ENCODE measurements around the gene TMEM259.

The TMEM259 gene

DNA sequence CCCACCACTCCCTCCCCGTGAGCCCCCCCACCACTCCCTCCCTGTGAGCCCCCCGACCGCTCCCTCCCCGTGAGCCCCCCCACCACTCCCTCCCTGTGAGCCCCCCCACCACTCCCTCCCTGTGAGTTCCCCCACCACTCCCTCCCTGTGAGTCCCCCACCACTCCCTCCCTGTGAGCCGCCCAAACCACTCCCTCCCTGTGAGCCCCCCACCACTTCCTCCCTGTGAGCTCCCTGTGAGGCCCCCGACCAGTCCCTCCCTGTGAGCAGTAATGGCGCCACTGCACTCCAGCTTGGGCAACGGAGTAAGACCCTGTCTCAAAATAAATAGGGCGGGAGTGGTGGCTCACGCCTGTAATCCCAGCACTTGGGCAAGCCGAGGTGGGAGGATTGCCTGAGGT, 28.9 kb upstream of the TMEM259 start:
- H3K9me3 Mint-ChIP-seq, result no peaks in the 10 kb centered on the region
- peaks cover 2% of the 10 kb centered on the region for H3K4me1 Mint-ChIP-seq
- no peak for ATAC-seq
- no peak overlapping the region for H3K27ac Mint-ChIP-seq
- DNase-seq, result no peak
- H3K27me3 Mint-ChIP-seq, result no peaks in the 10 kb centered on the region
- no peak overlapping the region for H3K4me3 Mint-ChIP-seq
- no peaks in the 10 kb centered on the region for H3K36me3 Mint-ChIP-seq (ENCODE audit: low read depth)

DNA sequence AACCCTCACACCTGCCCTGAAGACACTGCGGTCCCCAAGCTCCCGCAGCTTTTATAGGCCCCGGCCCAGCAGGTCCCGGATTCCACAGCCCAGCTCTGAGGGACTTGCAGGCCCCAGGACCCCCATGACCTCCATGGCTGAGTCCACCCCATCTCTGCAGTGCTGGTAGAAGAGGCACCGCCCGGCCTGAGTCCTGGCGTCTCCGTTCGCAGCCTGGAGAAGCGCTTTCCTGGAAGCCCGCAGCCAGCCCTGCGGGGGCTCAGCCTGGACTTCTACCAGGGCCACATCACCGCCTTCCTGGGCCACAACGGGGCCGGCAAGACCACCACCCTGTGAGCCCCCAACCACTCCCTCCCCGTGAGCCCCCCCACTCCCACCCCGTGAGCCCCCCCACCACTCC, 28.2 kb upstream of the TMEM259 start:
- Mint-ChIP-seq H3K4me1 (peaks cover 2% of the 10 kb centered on the region), H3K9me3 (no peaks in the 10 kb centered on the region), H3K4me3 (no peak overlapping the region), H3K36me3 (ENCODE audit: low read depth) (no peaks in the 10 kb centered on the region), H3K27me3 (no peaks in the 10 kb centered on the region), H3K27ac (no peak overlapping the region)
- ATAC-seq, result no peak
- DNase-seq, result no peak

DNA sequence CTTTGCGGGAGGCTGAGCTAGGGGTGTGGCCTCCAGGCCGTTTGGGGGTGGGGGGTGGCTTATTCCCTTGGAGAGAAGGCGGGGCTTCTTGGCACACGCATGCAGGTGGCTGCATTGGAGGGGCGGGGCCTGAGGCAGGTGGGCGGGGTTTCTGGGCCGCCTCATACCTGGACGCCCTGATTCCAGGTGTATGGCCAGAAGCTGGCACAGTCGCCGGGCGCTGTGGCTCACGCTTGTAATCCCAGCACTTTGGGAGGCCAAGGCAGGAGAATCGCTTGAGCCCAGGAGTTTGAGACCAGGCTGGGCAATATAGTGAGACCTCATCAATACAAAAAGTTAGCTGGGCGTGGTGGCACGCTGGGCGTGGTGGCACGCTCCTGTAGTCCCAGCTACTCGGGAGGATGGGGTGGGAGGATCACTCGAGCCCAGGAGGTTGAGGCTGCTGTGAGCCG, 26.8 kb upstream of the TMEM259 start:
- H3K9me3 Mint-ChIP-seq, result no peaks in the 10 kb centered on the region
- no peak for ATAC-seq
- H3K36me3 Mint-ChIP-seq (ENCODE audit: low read depth), result no peaks in the 10 kb centered on the region
- no peak overlapping the region for H3K4me3 Mint-ChIP-seq
- no peak overlapping the region for H3K27ac Mint-ChIP-seq
- no peaks in the 10 kb centered on the region for H3K27me3 Mint-ChIP-seq
- no peak for DNase-seq
- H3K4me1 Mint-ChIP-seq, result peaks cover 2% of the 10 kb centered on the region

DNA sequence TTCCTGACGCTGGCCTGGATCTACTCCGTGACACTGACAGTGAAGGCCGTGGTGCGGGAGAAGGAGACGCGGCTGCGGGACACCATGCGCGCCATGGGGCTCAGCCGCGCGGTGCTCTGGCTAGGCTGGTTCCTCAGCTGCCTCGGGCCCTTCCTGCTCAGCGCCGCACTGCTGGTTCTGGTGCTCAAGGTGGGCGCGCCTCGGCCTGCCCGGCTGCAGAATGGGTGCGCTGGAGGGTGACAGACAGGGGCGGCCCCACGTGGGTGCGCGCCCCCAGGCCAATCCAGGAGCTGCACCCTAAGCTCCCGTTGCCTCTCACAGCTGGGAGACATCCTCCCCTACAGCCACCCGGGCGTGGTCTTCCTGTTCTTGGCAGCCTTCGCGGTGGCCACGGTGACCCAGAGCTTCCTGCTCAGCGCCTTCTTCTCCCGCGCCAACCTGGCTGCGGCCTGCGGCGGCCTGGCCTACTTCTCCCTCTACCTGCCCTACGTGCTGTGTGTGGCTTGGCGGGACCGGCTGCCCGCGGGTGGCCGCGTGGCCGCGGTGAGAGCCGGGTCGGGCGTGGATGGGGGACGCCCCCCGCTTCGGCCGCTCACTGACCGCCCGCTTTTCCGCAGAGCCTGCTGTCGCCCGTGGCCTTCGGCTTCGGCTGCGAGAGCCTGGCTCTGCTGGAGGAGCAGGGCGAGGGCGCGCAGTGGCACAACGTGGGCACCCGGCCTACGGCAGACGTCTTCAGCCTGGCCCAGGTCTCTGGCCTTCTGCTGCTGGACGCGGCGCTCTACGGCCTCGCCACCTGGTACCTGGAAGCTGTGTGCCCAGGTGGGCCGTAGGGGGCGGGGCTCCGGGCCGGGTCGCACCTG, 26.1 kb upstream of the TMEM259 start:
- DNase-seq (no peak), ATAC-seq (no peak)
- H3K27ac Mint-ChIP-seq, result no peak overlapping the region
- H3K9me3 Mint-ChIP-seq, result no peaks in the 10 kb centered on the region
- no peaks in the 10 kb centered on the region for H3K36me3 Mint-ChIP-seq (ENCODE audit: low read depth)
- no peaks in the 10 kb centered on the region for H3K27me3 Mint-ChIP-seq
- peaks cover 2% of the 10 kb centered on the region for H3K4me1 Mint-ChIP-seq
- H3K4me3 Mint-ChIP-seq, result no peak overlapping the region

DNA sequence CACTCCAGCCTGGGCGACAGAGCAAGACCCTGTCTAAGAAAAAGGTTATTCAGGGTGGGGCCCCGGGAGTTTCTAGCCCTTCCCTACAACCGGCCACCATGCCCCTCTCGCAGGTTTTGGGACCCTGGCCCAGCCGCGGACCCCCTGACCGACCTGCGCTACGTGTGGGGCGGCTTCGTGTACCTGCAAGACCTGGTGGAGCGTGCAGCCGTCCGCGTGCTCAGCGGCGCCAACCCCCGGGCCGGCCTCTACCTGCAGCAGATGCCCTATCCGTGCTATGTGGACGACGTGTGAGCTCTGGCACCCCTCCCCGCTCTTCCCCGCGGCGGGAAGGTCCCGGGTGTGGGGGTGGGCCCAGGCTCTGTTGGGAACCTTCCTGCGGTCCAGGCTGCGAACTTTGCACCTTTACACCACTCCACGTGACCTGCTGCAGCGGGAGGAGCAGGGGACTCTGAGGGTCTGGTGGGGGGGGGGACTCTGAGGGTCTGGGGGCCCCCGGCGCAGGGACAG, 25.2 kb upstream of the TMEM259 start:
- peaks cover 3% of the 10 kb centered on the region for H3K4me1 Mint-ChIP-seq
- no peak overlapping the region for H3K4me3 Mint-ChIP-seq
- H3K9me3 Mint-ChIP-seq, result no peaks in the 10 kb centered on the region
- no peaks in the 10 kb centered on the region for H3K27me3 Mint-ChIP-seq
- ATAC-seq (no peak), DNase-seq (no peak)
- H3K36me3 Mint-ChIP-seq (ENCODE audit: low read depth), result no peaks in the 10 kb centered on the region
- no peak overlapping the region for H3K27ac Mint-ChIP-seq

DNA sequence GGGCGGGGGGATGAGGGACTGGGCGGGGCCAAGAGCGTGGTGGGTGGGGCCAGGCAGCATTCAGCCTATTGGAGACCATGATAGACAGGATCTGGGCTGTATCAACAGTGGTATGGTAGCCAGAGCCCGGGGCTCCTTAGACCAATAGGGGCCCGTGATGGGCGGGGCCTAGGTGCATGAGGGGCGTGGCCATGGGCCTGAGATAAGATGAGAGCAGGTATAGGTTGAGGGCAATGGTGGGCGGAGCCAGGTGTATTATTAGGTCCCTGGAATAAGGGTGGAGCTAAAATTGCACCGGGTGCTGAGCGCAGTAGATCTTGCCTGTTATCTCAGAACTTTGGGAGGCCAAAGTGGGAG, 24.3 kb upstream of the TMEM259 start:
- H3K4me1 Mint-ChIP-seq, result peaks cover 13% of the 10 kb centered on the region
- no peaks in the 10 kb centered on the region for H3K36me3 Mint-ChIP-seq (ENCODE audit: low read depth)
- H3K27me3 Mint-ChIP-seq, result no peaks in the 10 kb centered on the region
- ATAC-seq, result peak; percentile 81
- DNase-seq, result peak; percentile 76
- no peak overlapping the region for H3K27ac Mint-ChIP-seq
- H3K4me3 Mint-ChIP-seq, result no peak overlapping the region
- no peaks in the 10 kb centered on the region for H3K9me3 Mint-ChIP-seq

DNA sequence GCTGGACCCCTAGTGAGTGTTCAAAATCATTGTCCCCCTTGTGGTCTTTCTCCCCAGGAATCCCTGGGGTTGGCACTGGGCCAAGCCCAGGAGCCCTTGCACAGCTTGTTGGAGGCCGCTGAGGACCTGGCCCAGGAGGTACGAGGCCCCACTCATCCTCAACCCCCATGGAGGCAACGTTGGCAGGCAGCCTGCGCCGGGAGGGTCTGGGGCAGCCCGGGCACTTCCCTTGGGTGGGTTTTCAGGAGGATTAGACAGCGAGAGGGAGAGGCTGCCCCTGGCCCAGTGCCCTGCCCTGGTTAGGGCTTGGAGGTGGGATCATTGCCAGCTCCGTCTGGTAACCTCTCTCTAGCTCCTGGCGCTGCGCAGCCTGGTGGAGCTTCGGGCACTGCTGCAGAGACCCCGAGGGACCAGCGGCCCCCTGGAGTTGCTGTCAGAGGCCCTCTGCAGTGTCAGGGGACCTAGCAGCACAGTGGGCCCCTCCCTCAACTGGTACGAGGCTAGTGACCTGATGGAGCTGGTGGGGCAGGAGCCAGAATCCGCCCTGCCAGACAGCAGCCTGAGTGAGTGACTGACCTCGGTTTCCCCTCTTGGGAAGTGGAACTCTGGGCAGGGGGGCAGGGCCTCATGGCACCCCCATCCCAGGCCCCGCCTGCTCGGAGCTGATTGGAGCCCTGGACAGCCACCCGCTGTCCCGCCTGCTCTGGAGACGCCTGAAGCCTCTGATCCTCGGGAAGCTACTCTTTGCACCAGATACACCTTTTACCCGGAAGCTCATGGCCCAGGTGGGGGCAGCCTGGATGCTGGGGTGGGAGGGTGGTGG, 22.0 kb upstream of the TMEM259 start:
- H3K36me3 Mint-ChIP-seq (ENCODE audit: low read depth), result peaks cover 2% of the 10 kb centered on the region
- no peaks in the 10 kb centered on the region for H3K9me3 Mint-ChIP-seq
- no peak overlapping the region for H3K27ac Mint-ChIP-seq
- no peaks in the 10 kb centered on the region for H3K27me3 Mint-ChIP-seq
- no peak overlapping the region for H3K4me3 Mint-ChIP-seq
- ATAC-seq (no peak), DNase-seq (no peak)
- H3K4me1 Mint-ChIP-seq, result peaks cover 33% of the 10 kb centered on the region

DNA sequence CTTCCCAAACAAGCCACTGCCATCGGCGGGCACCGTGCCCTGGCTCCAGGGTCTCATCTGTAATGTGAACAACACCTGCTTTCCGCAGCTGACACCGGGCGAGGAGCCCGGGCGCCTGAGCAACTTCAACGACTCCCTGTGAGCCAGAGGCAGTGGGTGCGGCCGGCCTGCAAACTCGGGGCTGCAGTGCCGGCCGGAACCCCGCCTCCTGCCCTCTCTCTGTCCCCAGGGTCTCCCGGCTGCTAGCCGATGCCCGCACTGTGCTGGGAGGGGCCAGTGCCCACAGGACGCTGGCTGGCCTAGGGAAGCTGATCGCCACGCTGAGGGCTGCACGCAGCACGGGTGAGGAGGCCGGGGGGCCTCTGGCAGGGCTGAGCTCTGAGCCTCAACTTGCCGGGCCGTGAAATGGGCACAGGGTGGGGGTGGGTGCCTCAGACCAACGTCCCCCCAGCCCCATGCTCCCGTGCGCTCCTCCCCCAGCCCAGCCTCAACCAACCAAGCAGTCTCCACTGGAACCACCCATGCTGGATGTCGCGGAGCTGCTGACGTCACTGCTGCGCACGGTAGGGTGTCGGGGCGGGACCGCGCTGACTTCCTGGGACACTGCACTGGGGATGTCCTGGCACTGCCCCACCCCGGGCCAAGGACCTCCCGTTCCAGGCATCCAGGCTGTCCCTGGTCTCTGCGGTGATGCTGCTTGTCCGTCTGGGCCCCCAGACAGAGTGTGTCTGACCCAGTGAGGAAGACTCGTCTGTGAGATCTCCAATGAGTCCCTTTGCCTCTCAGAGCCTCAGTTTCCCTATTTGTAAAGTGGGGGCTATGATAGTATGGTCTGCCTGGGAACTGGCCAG, 21.1 kb upstream of the TMEM259 start:
- Mint-ChIP-seq H3K4me3 (no peak overlapping the region), H3K4me1 (peaks cover 39% of the 10 kb centered on the region), H3K27ac (no peak overlapping the region), H3K36me3 (ENCODE audit: low read depth) (peaks cover 7% of the 10 kb centered on the region), H3K9me3 (no peaks in the 10 kb centered on the region), H3K27me3 (no peaks in the 10 kb centered on the region)
- no peak for ATAC-seq
- DNase-seq, result no peak

DNA sequence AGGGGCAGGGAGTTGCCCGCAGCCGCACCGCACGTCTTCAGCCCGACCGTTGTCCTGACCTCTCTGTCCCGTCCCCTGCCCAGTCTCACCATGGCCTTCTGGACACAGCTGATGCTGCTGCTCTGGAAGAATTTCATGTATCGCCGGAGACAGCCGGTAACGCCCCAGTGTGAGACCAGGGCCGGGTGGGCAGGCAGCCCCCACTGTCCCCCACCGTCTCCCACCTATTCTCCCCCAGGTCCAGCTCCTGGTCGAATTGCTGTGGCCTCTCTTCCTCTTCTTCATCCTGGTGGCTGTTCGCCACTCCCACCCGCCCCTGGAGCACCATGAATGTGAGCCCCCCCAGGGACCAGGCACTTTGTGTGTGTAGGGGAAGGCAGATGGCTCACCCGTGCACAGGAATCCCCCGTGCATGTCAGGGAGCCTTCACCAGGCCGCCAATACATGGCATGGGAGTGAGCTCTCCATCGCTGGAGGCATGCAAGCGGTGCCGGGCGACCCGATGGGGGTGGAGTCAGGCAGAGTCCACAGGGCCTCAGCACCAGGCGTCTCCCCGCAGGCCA, 20.4 kb upstream of the TMEM259 start:
- H3K4me3 Mint-ChIP-seq, result peak overlapping the region; percentile 87
- no peaks in the 10 kb centered on the region for H3K27me3 Mint-ChIP-seq
- no peaks in the 10 kb centered on the region for H3K9me3 Mint-ChIP-seq
- H3K36me3 Mint-ChIP-seq (ENCODE audit: low read depth), result peaks cover 9% of the 10 kb centered on the region
- peaks cover 40% of the 10 kb centered on the region for H3K4me1 Mint-ChIP-seq
- H3K27ac Mint-ChIP-seq, result no peak overlapping the region
- ATAC-seq (no peak), DNase-seq (no peak)

DNA sequence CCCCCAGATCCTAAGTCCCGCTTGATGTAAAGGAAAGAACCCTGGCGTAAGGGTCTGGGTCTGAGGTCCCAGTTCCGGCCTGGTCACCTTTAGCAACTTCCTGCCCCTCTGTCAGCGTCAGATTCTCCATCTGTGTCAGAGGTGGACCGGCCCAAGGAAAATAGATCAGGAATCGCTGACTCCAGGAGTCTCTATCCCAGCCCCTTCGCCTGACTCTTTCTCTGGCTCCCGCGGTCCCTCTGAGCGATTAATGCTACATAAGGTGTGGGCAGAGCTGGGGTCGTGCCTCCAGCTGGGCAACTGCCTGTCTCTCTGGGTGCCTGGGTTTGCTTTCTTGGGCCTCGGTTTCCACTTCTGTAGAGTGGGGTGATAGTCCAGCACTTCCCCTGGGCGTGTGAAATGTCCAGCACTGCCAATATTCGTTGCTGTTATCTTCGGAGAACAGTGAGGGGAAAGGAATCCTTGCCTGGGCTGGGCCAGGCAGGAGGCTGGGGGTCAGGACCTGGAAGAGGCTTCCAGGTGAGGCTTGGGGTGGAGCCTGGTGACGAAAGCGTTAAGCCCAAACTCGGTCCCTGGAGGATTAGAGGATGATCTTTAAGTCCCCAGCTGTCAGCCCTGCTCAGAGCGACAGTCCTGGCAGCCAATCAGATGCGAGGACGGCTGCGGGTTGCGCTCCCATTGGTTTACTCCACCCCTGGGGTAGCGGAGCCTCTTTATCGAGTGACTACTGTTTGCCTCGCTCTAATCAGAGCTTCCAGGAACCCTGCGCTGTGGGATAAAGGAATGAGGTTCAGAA, 19.8 kb upstream of the TMEM259 start:
- peaks cover 41% of the 10 kb centered on the region for H3K4me1 Mint-ChIP-seq
- peaks cover 10% of the 10 kb centered on the region for H3K36me3 Mint-ChIP-seq (ENCODE audit: low read depth)
- peak overlapping the region; percentile 87 for H3K4me3 Mint-ChIP-seq
- ATAC-seq (peak; percentile 66), DNase-seq (peak; percentile 89)
- H3K27ac Mint-ChIP-seq, result peak overlapping the region; percentile 54
- H3K27me3 Mint-ChIP-seq, result no peaks in the 10 kb centered on the region
- H3K9me3 Mint-ChIP-seq, result no peaks in the 10 kb centered on the region

DNA sequence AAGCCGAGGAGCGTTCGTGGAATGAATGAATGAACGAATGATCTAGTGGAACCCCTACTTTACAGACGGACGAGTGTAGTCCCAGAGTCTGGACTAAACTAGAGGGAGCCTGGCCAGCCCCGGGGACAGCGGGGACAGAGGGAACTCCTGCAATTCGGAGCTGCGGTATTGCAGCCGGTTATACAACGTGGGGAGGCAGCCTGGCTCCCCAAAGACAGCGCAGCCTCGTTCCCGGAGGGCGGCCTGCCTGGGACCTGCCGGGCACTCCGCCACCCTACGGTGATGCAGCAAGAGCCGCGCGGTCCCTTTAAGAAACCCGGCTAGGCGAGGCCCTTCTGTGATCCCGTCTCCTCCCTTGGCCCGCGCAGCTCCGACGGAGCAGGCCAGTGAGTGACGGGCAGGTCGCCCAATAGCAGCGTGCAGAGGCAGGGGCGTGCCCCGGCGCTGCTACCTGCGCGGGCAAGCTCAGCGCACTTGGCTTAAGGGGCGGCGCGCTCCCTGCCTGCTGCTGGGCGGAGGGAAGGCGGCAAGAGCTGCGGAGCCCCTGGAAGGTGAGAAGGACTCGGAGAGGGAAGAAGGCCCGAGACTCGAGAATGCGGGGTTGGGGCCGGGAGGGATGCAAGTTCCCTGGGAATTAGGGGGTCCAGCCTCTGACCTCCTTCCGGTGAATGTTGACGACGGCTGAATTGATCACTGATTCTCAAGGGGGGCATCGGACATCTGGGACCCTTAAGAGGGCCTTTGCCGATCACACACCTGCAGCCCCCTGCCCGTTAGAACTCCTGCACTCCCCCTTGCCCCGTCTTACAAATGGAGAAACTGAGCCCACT, 18.9 kb upstream of the TMEM259 start, which contains the start of gene ABCA7:
Gene ABCA7, plus strand, starts transcription at position 462 of the 830 bp plus-strand sequence. CDS start 1,255 bp downstream, outside the sequence.
- peak within 1 kb of the TSS; percentile 65 for H3K27ac Mint-ChIP-seq
- H3K4me3 Mint-ChIP-seq, result peak within 1 kb of the TSS; percentile 87
- DNase-seq (peak; percentile 100), ATAC-seq (peak; percentile 97)
- H3K4me1 Mint-ChIP-seq, result peaks cover 41% of the 10 kb centered on the region
- H3K9me3 Mint-ChIP-seq, result no peaks in the 10 kb centered on the region
- peaks cover 13% of the 10 kb centered on the region for H3K36me3 Mint-ChIP-seq (ENCODE audit: low read depth)
- H3K27me3 Mint-ChIP-seq, result no peaks in the 10 kb centered on the region

DNA sequence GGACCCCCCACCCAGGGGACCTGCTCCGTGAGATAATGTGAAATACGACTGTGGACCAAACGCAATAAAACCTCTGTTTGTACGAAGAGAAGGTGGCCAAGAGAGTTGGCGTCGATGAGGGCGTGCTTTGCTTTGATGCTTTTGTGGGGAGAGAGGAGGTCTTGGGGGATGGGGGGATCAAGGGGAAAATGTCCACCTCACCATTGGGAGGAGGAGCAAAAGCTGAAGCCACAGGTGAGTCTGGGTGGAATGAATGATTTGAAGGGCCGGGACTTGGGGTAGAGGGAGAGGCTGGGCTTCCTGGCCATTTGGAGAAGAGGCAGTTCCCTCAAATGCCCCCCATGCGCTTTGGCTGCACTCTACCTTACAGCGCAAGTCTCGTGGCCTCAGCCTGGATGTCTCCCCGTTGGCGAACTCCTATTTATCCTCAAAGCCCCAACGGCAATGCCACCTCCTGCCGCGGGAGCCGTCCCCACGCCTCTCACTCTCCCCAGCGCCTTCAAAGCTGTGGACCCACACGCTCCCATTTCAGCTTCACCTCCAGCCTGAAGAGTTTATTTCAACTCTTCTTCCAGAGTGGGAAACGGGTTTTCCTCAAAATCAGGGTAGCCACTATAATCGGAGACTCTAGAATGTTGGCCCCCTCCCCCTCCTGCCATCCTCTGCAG, 18.2 kb upstream of the TMEM259 start:
- peaks cover 13% of the 10 kb centered on the region for H3K36me3 Mint-ChIP-seq (ENCODE audit: low read depth)
- no peaks in the 10 kb centered on the region for H3K9me3 Mint-ChIP-seq
- H3K27ac Mint-ChIP-seq, result peak overlapping the region; percentile 65
- peaks cover 41% of the 10 kb centered on the region for H3K4me1 Mint-ChIP-seq
- ATAC-seq (no peak), DNase-seq (no peak)
- H3K4me3 Mint-ChIP-seq, result peak overlapping the region; percentile 87
- no peaks in the 10 kb centered on the region for H3K27me3 Mint-ChIP-seq

Measured in activated naive CD8-positive, alpha-beta T cell treated with anti-CD3 and anti-CD28 coated beads, Interleukin-2, amount 50 U/mL, for 24 hours (primary cell).